Endothelial cell of umbilical vein (primary cell): ENCODE data around the gene AHRR. TPM values are rescaled to one million over a fixed set of nuclear protein-coding genes. Genes with fewer than 3 reads are reported as not detected.
"Not testable (repeated sequence)": the region's sequence is repeated elsewhere in the genome, so short reads cannot be mapped to it uniquely, and the experiment has no call there.

ENCODE experiments used
- BruUV-seq: library from RNA; stranded (reverse); fragments of 400-500 nt; replicated peaks from 2 replicates; lab custom pipeline; 2021; lab: Mats Ljungman, UMichigan
- CTCF ChIA-PET: fragments of 300-600, 350-600 bp; sonication (Branson Sonifier 250); formaldehyde crosslinking; loops from one replicate; lab custom pipeline; 2021; ENCODE audit warnings: antibody characterized with exemption, inconsistent platforms; lab: Charles Lee
- POLR2A ChIA-PET: fragments of 300-600, 350-600 bp; sonication (Branson Sonifier 250); formaldehyde crosslinking; loops from one replicate; lab custom pipeline; 2021; ENCODE audit warnings: antibody characterized with exemption, inconsistent platforms; lab: Charles Lee
- DNase-seq: peaks from one replicate; pipeline ENCODE4 v3.0.0-alpha.2; 2011; ENCODE audit warnings: low read depth, low spot score
- FAIRE-seq: peaks from 2 replicates; lab custom pipeline; 2011; peaks lifted over from hg19 to GRCh38; lab: Jason Lieb, UNC
- H2AFZ ChIP-seq: 2 replicates; pipeline ENCODE4 v1.6.0; 2012; ENCODE audit warnings: low read depth, low read length, control low read depth, inconsistent platforms
- H3K27ac ChIP-seq: 2 replicates; pipeline ENCODE4 v1.5.1; 2011; ENCODE audit warnings: low read depth, mild to moderate bottlenecking, control low read depth, low read length, moderate library complexity; ENCODE audit not compliant: insufficient read depth
- H3K27me3 ChIP-seq, 2 experiments: 2 replicates each; pipeline versions ENCODE4 v1.6.0 to v1.6.1; 2011; ENCODE audit warnings: low read length in 2 of 2, mixed read lengths in 1 of 2; ENCODE audit not compliant: control insufficient read depth in 2 of 2, insufficient read depth in 2 of 2
- H3K36me3 ChIP-seq, 2 experiments: 2 replicates in 1 of 2; 3 replicates in 1 of 2; pipeline ENCODE4 v1.5.1; 2011; ENCODE audit warnings: low read length in 2 of 2, mild to moderate bottlenecking in 1 of 2, moderate library complexity in 1 of 2; ENCODE audit not compliant: control insufficient read depth in 2 of 2, insufficient read depth in 2 of 2; ENCODE audit errors: extremely low read depth in 1 of 2
- H3K4me1 ChIP-seq: 3 replicates; pipeline ENCODE4 v1.5.1; 2011; ENCODE audit warnings: mild to moderate bottlenecking, low read length; ENCODE audit not compliant: control insufficient read depth, insufficient read depth; ENCODE audit errors: extremely low read depth
- H3K4me2 ChIP-seq: 2 replicates; pipeline ENCODE4 v1.6.1; 2011; ENCODE audit warnings: low read length, control low read depth, mixed read lengths; ENCODE audit not compliant: insufficient read depth
- H3K4me3 ChIP-seq, 3 experiments: fragments of 200-600 bp in 1 of 3; sonication (generic), shearing (Covaris generic) in 1 of 3; replicated peaks in 1 of 3; 2 replicates each; pipeline ENCODE4 v1.5.1; 2011 to 2016; ENCODE audit warnings: control low read depth in 3 of 3, low read length in 3 of 3, mild to moderate bottlenecking in 2 of 3, inconsistent platforms in 1 of 3, low read depth in 1 of 3, moderate library complexity in 1 of 3; ENCODE audit not compliant: insufficient read depth in 1 of 3
- H3K79me2 ChIP-seq: 2 replicates; pipeline ENCODE4 v1.6.0; 2012; ENCODE audit warnings: low read length, inconsistent platforms; ENCODE audit not compliant: control insufficient read depth, insufficient read depth
- H3K9ac ChIP-seq: replicated peaks from 2 replicates; pipeline ENCODE3; 2011; ENCODE audit warnings: low read length, control low read depth; ENCODE audit not compliant: insufficient read depth; ENCODE audit errors: extremely low read depth
- H3K9me1 ChIP-seq: replicated peaks from 3 replicates; pipeline ENCODE4 v1.6.0; 2011; ENCODE audit warnings: mild to moderate bottlenecking, low read length; ENCODE audit not compliant: control insufficient read depth, insufficient read depth; ENCODE audit errors: extremely low read depth
- H3K9me3 ChIP-seq: replicated peaks from 2 replicates; pipeline ENCODE4 v1.5.1; 2012; ENCODE audit warnings: low read length, inconsistent platforms; ENCODE audit not compliant: control insufficient read depth, insufficient read depth
- H4K20me1 ChIP-seq: replicated peaks from 2 replicates; pipeline ENCODE3; 2011; ENCODE audit warnings: mild to moderate bottlenecking, low read length; ENCODE audit not compliant: control insufficient read depth, insufficient read depth; ENCODE audit errors: extremely low read depth
- EZH2 ChIP-seq: IDR thresholded peaks from 2 replicates; pipeline ENCODE4 v1.6.1; 2012; ENCODE audit warnings: borderline replicate concordance, low read depth, mild to moderate bottlenecking, moderate library complexity, low read length, inconsistent platforms; ENCODE audit not compliant: severe bottlenecking
- FOS ChIP-seq: IDR thresholded peaks from 2 replicates; pipeline ENCODE4 v1.6.1; 2011; ENCODE audit warnings: mild to moderate bottlenecking, low read length, moderate library complexity, borderline replicate concordance; ENCODE audit not compliant: insufficient read depth
- GATA2 ChIP-seq: IDR thresholded peaks from 2 replicates; pipeline ENCODE4 v1.7.0; 2011; ENCODE audit warnings: low read depth, mild to moderate bottlenecking, moderate library complexity, mixed read lengths, low read length; ENCODE audit not compliant: insufficient read length, insufficient read depth
- JUN ChIP-seq: IDR thresholded peaks from 2 replicates; pipeline ENCODE4 v1.6.1; 2011; ENCODE audit warnings: borderline replicate concordance, low read depth; ENCODE audit not compliant: insufficient read length, insufficient read depth
- MYC ChIP-seq: IDR thresholded peaks from one replicate; pipeline ENCODE4 v1.6.1; 2011; ENCODE audit warnings: mild to moderate bottlenecking, low read depth, low read length
- POLR2A ChIP-seq: IDR thresholded peaks from 2 replicates; pipeline ENCODE4 v1.6.1; 2012; ENCODE audit warnings: low read depth, mild to moderate bottlenecking, control low read depth, low read length
- POLR2AphosphoS5 ChIP-seq: IDR thresholded peaks from 2 replicates; pipeline ENCODE4 v1.6.1; 2012; ENCODE audit warnings: low read depth, mild to moderate bottlenecking, control low read depth, low read length, moderate library complexity; ENCODE audit not compliant: insufficient read depth
- dilution Hi-C: fragments of 300-500 bp; cut with MboI; formaldehyde crosslinking; loops from one replicate; pipeline ENCODE4 v1.15.0; 2019; ENCODE audit warnings: low sequenced_read_pairs; ENCODE audit not compliant: extremely low pct_ligation_motif_present
- intact Hi-C: fragments of 100-400 bp; cut with micrococcal nuclease; formaldehyde crosslinking; loops from one replicate; pipeline ENCODE4 v1.10.0; 2022
- polyA plus RNA-seq, 4 experiments: library from polyadenylated mRNA; depleted of rRNA in 3 of 4; stranded (reverse) in 3 of 4; unstranded in 1 of 4; fragments of >200 nt; gene quantifications; 2 replicates each; pipeline versions ENCODE4 v1.2.1 to v1.2.3, GENCODE V29; 2011 to 2012; ENCODE audit warnings: missing spikeins in 1 of 4
- total RNA-seq: library from RNA; stranded (reverse); gene quantifications from 2 replicates; pipeline ENCODE4 v1.2.3, GENCODE V29; 2021
- TF ChIP-seq, protein P1 (sequence below): IDR thresholded peaks from 2 replicates; pipeline ENCODE4 v1.6.1; 2011; ENCODE audit not compliant: insufficient read depth, insufficient read length
- TF ChIP-seq, protein P2 (sequence below), 2 donors: IDR thresholded peaks; 1 replicate in 1 of 2; 2 replicates in 1 of 2; pipeline ENCODE4 v1.5.1; 2011; ENCODE audit warnings: low read length in 2 of 2, mild to moderate bottlenecking in 2 of 2, moderate library complexity in 2 of 2, control low read depth in 1 of 2, inconsistent platforms in 1 of 2, low read depth in 1 of 2; ENCODE audit not compliant: insufficient read depth in 1 of 2; ENCODE audit errors: extremely low read depth in 1 of 2

Gene AHRR
- total and polyA plus RNA-seq, 2 donors (not counting 3 experiments of a cell fraction or from before 2014, with no cell fraction given), result 3.1 to 7.3 TPM

DNA sequence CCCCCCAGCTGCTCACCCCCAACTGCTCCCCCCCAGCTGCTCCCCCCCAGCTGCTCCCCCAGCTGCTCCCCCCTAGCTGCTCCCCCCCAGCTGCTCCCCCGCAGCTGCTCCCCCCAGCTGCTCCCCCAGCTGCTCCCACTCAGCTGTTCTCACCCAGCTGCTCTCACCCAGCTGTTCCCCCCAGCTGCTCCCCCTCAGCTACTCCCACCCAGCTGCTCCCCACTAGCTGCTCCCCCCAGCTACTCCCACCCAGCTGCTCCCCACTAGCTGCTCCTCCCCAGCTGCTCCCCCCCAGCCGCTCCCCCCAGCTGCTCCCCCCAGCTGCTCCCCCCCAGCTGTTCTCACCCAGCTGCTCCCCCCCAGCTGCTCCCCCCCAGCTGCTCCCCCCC lies 22.8 kb upstream of the AHRR start:
- no peak overlapping the region for H3K4me3 ChIP-seq
- H4K20me1 ChIP-seq, result no peaks in the 10 kb centered on the region
- ChIA-PET POLR2A (no interaction called here), CTCF (interaction anchor here (0.6 to 0.8 kb wide), 2 partner anchors 18 to 147 kb away, joined by 3 read pairs; no protein-coding TSS in a partner anchor)
- no peak overlapping the region for H3K27ac ChIP-seq
- intact Hi-C loops, result no loop called here
- TF ChIP-seq MYC (no peak), JUN (no peak), EZH2 (no peak), POLR2A (no peak), GATA2 (no peak), FOS (no peak), POLR2AphosphoS5 (no peak)
- TF ChIP-seq, protein P1, sequence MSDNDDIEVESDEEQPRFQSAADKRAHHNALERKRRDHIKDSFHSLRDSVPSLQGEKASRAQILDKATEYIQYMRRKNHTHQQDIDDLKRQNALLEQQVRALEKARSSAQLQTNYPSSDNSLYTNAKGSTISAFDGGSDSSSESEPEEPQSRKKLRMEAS, result no peak
- TF ChIP-seq, protein P2, sequence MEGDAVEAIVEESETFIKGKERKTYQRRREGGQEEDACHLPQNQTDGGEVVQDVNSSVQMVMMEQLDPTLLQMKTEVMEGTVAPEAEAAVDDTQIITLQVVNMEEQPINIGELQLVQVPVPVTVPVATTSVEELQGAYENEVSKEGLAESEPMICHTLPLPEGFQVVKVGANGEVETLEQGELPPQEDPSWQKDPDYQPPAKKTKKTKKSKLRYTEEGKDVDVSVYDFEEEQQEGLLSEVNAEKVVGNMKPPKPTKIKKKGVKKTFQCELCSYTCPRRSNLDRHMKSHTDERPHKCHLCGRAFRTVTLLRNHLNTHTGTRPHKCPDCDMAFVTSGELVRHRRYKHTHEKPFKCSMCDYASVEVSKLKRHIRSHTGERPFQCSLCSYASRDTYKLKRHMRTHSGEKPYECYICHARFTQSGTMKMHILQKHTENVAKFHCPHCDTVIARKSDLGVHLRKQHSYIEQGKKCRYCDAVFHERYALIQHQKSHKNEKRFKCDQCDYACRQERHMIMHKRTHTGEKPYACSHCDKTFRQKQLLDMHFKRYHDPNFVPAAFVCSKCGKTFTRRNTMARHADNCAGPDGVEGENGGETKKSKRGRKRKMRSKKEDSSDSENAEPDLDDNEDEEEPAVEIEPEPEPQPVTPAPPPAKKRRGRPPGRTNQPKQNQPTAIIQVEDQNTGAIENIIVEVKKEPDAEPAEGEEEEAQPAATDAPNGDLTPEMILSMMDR (IDR thresholded peaks at IDR 0.05; ENCODE audit: extremely low read depth in 1 of 2, insufficient read depth in 1 of 2, low read depth in 1 of 2, low read length in 2 of 2), result no peak
- no peak for FAIRE-seq
- no peak for DNase-seq
- H3K79me2 ChIP-seq, result peaks cover 10% of the 10 kb centered on the region
- H2AFZ ChIP-seq, result no peak overlapping the region
- H3K4me2 ChIP-seq, result no peak overlapping the region
- BruUV-seq, result no TSS peak
- H3K27me3 ChIP-seq, result no peaks in the 10 kb centered on the region
- H3K9me3 ChIP-seq, result no peaks in the 10 kb centered on the region
- no peaks in the 10 kb centered on the region for H3K36me3 ChIP-seq
- no peaks in the 10 kb centered on the region for H3K4me1 ChIP-seq
- no peak overlapping the region for H3K9ac ChIP-seq
- dilution Hi-C loops, result no loop called here
- no peaks in the 10 kb centered on the region for H3K9me1 ChIP-seq

DNA sequence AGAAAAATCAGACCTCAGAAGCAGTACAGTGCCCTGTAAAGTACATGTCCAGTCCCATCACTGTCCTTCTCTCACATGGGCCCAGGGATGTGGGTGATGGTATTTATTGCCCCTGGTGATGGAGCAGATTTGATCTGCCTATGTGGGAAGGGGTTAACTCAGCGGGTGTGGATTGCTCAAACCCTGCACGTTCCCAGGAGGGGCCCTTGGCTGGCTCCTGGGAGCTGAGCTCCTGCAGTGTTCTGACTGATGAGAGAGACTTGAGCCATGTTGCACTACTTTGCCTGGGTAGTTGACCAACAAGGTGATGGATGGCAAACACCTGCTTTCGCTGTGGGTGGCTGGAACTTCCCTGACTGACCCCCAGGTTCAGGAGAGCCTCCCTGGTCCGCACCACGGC lies 21.6 kb upstream of the AHRR start:
- H2AFZ ChIP-seq, H3K9ac ChIP-seq, H3K4me2 ChIP-seq, FAIRE-seq, H3K9me3 ChIP-seq, H3K36me3 ChIP-seq, dilution Hi-C loops, intact Hi-C loops, POLR2A ChIA-PET, H3K27me3 ChIP-seq, BruUV-seq, CTCF ChIA-PET, H3K79me2 ChIP-seq, DNase-seq, H3K4me3 ChIP-seq, H3K4me1 ChIP-seq, H4K20me1 ChIP-seq, H3K27ac ChIP-seq, H3K9me1 ChIP-seq: not testable (repeated sequence)
